NCI-H146 (cell line): ENCODE results near the gene RPS27L.
A peak's percentile ranks its signal among the peaks of the same experiment; 100 is the strongest.
"Not testable (repeated sequence)": the region's sequence is repeated elsewhere in the genome, so short reads cannot be mapped to it uniquely, and the experiment has no call there.

Experiments
- DNase-seq: peaks from one replicate; lab custom pipeline; 2025; lab: John Stamatoyannopoulos, UW

Gene RPS27L

DNA sequence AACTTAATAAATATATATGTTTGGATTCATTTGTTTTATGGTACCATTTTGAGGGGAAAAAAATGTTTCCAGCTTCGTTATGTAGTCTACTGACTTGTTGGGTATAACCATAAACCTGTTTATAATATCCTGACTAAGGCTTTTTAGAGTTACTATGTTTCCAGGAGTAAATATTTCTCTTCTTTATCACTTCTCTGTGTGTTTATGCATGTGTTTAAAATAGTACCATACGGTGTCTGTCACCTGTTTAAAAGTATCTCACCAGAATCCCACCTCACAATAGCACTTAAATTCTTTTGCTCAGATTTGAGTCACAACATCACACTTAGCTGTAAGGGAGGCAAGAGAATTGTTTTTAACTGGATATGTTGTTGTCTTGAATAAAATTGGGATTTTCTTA, 20.5 kb downstream of the RPS27L start:
- no peak for DNase-seq

DNA sequence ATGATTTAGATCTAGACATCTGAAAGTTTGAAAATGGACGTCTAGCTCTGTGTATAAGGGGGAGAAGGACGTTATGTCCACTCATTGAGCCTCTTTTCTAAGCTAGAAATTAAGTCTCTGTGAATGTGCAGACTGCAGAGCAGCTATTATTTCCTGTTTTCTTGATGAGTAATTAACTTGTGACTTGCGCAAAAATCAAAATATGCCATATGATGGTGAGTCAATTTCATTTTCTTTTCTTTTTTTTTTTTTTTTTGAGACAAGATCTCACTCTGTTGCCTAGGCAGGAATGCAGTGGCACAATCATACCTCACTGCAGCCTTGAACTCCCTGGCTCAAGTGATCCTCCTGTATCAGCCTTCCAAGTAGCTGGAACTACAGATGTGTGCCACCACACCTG, 21.5 kb downstream of the RPS27L start:
- DNase-seq = no peak

DNA sequence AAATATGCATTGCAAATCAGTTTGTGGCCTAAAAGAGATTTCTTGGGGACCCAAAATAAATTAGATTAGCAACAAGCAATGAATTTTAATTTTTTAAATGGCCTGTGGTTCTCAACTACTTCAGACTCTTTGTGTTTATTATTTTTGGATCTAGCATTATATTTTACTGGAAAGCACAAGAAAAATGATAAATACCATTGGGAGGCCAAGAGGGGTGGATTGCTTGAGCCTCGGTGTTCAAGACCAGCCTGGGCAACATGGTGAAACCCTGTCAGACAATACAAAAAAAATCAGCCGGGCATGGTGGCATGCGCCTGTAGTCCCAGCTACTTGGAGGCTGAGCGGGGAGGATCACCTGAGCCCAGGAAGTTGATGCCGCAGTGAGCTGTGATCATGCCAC, 22.0 kb downstream of the RPS27L start:
- DNase-seq = no peak

DNA sequence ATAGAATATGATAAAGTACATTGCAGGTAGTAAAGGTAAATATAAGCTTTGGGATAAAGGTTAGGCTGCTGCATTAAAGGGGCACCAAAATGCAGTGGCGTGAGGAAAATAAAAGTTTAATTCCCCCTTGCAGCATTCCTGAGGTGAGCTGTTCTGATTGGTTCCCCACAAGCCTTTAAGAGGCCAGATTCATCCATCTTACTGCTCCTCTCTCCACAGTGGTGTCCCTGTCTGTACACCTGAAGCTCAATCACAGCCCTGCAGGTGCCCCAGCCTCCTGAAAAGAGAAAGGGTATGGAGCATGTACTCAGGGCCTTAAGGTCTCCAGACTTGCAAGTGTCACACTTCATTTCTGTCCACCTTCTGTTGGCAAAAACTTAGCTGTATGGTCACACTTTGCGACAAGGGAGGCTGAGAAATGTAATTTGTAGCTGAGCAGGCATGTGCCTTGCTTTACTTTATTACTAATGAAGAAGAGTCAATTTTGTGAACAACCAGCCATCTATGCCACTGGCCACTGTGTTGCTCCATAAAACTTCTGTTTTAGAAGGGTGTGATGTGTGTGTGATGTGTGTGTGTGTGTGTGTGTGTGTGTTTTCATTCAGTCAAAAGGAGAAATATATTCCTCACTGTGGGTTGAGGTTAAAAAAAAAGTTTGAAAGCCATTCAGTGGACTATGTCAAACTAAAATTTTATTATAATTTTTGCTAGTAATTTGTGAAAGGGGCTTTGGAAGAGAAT, 22.9 kb downstream of the RPS27L start:
- no peak for DNase-seq

DNA sequence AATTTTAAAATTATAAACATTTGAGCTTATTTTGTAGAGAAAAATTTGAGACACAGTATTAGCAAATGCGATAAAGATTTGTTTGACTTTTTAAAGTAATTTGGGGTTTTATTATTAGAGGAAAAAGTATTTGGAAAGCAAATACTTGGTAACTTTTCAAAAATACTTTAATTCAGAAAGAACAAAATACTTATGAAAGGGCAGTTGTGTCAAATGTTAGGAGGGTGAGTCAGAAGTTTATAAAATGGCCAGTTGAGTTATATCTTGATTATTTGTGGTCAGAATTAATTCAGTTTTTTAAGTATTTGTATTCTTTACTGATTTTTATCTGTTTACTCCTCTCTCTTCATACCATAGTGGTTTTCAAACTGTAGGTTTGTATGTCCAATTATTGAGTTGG, 23.5 kb downstream of the RPS27L start:
- DNase-seq = no peak

DNA sequence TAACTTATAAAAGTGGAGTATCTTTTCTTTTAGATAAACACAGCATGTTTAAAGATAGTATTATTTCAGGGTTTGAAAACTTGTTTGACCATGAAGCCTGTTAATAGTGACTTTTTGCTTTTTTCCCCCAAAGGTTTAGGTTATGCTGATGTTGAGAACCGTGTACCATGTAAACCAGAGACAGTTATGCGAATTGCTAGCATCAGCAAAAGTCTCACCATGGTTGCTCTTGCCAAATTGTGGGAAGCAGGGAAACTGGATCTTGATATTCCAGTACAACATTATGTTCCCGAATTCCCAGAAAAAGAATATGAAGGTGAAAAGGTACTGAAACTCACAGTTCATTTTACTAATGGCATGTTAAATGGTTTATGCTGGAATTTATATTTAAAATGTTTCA, 30.6 kb downstream of the RPS27L start:
- DNase-seq = no peak

DNA sequence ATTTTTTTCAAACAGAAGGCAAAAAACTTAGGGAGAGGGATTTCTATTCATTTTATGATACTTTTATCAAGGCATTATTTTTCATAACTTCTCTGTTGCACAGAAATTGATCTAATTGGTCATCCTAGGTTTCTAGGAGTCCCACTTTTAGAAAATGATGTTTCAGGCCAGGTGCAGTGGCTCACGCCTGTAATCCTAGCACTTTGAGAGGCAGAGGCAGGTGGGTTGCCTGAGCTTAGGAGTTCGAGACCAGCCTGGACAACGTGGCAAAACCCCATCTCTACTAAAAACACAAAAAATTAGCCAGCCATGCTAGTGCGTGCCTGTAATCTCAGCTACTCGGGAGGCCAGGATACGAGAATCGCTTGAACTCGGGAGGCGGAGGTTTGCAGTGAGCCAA, 32.8 kb downstream of the RPS27L start:
- no peak for DNase-seq

DNA sequence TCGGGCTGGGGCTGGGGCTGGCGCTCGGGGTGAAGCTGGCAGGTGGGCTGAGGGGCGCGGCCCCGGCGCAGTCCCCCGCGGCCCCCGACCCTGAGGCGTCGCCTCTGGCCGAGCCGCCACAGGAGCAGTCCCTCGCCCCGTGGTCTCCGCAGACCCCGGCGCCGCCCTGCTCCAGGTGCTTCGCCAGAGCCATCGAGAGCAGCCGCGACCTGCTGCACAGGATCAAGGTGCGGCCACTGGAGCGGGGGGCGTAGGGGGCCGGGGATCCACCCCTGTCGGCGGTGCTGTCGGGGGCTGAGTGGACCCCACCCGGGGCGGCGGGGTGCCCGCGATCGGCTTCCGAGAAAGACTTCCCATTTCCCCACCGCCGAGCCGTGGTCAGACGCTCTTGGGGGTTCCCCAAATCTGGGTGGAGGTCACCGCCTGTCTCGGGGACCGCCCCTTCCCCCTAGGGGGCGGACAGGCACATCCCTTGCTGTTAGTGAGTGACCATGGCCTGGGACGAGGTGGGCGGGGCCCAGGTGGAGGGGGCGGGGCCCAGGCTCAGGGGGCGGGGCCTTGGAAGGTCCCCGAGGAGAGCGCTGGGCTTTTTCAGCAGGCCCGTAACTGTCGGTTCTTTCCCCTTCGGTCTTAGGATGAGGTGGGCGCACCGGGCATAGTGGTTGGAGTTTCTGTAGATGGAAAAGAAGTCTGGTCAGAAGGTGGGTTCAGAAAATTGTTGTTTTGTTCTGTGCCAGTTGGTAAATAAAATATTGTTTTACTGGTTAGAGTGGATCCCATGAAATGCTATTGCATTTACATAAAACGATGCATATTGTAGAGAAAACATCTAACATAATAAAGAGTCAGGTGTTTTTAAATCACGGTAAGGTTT, 35.0 kb downstream of the RPS27L start:
- peak; percentile 64 for DNase-seq

DNA sequence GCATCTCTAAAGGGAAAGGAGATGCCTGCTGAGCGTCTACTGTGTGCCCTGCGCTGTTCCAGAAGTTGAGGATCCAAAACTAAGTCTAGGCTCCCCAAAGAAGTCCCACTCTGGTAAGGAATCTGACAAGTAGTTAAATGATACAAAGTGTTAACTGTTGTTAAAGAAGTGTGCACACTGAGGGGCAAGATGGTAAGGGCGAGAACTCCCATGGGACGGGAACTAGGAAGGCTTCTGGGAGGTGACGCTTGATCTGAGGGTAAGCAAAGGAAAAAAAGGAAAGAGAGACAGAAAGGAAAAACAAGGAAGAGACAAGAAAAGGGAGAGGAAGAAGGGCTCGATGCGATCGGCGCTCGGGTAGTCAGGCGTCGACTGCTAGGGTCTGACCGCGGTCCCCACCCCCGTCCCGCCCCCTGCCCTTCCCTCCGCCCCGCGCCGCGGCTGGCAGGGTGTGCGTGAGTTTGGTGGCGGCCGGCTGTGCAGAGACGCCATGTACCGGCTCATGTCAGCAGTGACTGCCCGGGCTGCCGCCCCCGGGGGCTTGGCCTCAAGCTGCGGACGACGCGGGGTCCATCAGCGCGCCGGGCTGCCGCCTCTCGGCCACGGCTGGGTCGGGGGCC, 35.8 kb downstream of the RPS27L start, which contains the start of gene LACTB:
Gene LACTB, plus strand, starts transcription at position 480 of the 620 bp plus-strand sequence. Its CDS starts 11 bp downstream, at position 491.
- peak; percentile 86 for DNase-seq

DNA sequence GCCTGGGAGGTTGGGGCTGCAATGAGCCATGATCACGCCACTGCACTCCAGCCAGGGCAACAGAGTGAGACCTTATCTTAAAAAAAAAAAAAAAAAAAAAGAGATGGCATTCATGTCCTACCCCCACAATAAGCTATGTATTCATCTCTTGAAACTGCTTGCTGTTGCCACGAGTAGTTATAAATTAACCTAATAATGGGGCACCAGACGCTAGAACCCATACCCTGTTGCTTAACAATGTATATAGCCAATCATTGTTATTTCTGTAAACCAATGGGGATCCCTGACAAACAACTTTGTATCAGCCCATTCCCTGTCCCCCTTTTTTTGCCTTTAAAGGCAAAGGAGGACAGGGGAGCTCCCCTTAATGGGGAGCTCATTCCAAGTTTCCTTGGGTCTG, 38.4 kb downstream of the RPS27L start:
- no peak for DNase-seq

DNA sequence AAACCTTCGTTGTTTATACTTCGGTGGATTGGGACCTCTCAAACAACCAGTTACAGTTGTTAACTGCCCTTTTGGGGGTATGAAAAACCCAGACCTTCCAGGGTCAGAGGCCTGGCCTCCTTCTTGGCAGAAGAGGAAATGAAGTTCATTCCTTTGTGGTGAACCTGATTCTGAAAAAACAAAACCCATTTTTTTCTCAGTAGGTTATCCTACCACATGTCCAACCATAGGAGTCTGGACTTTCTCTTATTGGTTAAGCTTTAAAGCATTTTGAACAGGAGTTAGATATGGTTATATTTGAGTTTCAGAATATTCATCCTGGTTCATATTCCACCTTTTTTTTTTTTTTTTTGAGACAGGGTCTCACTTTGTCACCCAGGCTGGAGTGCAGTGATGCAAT, 42.8 kb downstream of the RPS27L start:
- DNase-seq = no peak

DNA sequence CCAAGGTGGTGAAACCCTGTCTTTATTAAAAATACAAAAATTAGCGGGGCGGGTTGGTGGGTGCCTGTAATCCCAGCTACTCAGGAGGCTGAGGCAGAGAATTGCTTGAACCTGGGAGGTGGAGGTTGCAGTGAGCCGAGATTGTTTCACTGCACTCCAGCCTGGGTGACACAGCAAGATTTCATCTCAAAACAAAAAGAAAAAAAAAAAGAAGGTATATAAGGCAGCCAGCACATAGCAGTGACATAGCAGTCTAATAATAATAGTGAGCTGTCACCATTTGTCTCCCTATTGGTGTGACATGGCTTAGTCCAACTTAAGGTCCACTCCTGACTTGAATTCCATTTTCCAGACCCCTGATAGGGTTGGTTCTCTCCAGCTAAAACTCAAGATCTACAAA, 44.4 kb downstream of the RPS27L start:
- no peak for DNase-seq

DNA sequence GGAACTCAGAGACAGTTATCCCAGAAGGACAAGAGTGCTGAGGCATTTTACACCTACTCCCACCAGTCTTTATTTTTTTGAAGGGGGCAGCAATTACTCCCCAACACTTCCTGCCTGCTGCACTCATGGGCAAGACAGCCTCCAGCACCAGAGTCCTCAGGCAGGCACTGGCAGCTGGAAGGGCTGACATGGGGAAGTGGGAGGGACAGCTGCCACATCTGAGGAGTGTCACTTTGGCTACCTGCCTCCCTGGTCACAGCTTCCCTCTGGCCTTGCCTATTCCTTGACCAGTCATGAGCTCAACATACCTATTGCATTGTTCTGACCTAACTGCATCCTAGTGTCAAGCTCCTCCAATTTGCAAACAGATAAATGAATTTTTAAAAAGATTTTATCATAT, 45.8 kb downstream of the RPS27L start:
- DNase-seq = no peak

DNA sequence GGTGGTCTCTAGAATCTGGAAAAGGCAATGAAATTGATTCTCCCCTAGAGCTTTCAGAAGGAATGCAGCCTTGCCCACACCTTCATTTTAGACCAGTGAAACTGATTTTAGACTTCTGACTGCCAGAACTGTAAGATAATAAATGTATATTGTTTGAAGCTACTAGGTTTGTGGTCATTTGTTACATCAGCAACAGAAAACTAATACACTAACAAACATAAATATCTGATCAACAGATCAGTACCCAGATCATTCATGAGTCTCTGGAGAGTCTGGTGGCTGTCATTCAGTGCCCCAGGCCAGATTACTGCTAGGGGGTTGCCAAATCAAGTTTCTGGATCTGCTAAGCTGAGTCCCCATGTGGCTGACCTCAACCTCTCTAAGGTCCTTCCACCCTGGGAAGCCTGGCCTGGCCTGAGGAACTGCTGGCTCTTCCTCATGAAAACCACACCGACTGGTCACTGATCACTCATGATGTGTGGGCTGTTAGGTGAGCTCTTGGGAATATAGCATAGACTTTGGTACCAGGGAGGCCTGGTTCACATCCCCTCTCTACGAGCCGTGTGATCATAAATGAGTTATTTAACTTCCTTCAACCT, 46.8 kb downstream of the RPS27L start:
- no peak for DNase-seq

DNA sequence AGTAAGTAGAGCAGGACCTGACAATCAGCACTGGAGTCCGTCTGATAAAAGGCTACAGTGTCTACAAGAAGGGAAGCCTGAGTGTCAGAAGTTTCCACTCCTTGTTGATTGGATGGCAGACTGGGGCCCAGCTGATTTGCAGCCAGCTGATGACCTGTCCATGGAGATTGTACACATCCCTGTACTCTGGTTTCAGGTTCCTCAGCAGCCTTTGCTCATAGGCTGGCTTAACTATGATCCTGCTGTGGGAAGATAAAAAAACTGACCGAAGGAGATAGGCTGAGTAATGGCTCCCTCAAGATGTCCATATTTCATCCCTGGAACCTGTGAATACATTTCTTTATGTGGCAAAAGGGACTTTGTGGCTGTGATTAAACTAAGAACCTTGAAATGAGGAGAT, 47.4 kb downstream of the RPS27L start:
- no peak for DNase-seq

DNA sequence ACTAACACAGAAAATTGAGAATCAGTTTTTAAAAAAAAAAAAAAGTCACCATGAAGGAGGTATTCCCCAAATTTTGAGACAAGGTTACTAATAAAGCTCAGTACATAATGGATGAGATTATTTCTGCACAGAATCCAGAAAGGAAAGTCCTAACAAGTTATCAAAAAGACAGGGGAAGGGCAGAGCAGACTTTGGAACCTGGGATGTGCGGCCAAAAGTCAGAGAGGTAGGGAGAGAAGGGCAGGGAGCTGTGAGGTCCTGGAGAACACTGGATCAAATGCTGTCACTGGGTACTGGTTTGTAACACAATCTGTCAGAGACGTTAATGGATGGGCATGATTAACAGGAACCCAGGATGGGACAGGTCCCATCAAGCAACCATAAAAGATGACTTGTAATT, 47.8 kb downstream of the RPS27L start:
- no peak for DNase-seq

DNA sequence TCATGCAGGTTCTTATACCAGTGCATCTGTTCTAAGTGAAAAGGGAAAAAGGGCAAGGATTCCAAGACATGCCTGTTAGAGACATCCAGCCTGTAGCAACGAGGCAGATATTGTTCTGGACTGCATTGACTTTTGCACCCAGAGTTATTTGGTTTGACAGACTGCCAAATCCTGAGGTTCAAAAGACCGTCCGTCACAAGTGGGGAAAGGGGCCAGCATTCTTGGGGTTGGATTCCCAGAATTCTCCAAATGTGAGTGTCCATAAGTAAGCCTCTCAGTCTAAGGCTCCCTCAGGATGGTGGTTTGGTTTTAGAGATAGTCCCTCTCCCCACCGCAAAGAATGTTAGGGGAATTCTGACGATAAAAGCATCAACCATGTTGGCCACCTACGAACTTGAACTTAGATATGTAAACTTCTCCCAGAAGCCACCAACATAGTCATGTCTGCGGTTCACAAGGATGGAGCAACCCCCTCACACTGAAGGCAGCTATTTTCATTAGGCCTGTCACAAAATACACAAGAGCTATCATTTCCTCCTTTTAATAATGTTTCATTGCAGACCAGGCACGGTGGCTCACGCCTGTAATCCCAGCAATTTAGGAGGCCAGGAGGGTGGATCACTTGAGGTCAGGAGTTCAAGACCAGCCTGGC, 49.3 kb downstream of the RPS27L start:
- DNase-seq = no peak

DNA sequence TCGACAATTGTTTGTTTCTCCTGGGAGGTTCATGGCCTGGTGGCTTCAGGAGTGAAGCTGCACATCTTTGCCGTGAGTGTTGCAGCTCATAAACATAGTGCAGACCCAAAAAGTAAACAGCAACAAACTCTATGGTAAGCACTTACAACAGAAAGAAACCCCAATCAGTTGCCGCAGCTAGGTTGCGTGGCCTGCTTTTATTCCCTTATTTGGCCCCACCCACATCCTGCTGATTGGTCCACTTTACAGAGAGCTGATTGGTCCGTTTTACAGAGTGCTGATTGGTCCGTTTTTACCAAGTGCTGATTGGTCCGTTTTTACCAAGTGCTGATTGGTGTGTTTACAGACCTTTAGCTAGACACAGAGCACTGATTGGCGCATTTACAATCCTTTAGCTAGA, 51.9 kb downstream of the RPS27L start:
- DNase-seq = not testable (repeated sequence)

DNA sequence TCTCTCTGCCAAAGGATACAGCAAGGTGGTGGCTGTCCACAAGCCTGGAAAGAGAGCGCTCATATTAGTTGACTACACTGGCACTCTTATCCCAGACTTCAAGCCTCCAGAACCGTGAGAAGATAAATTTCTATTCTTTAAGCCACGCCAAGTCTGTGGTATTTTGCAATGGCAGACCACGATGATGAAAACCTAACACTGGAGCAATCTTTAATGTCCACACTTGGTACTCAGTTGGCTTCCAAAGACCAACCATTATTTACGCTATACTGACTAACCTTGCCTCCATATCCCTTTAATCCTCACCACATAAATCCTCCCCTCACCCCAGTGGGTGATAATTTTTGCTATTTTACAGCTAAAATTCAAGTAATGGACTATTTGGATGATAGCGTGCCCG, 52.5 kb downstream of the RPS27L start:
- DNase-seq = no peak

DNA sequence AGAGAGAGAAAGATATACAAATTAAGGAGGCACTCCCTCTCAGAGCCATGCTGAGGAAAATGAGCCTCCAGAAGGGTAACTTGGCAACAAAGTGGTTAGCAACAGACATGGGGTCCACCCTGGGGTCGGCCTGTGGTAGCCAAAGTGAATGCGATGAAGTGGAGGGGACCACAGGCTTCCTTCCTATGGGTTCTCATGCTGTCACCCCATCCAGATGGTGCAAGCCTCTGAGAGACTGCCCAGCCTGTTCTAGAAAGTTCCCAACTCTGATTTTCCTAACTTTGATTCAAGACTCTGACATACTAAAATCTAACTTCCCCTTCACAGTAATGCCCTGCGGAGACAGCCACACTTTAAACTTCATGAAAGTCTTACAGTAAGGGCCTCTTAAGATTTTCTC, 53.9 kb downstream of the RPS27L start:
- no peak for DNase-seq

DNA sequence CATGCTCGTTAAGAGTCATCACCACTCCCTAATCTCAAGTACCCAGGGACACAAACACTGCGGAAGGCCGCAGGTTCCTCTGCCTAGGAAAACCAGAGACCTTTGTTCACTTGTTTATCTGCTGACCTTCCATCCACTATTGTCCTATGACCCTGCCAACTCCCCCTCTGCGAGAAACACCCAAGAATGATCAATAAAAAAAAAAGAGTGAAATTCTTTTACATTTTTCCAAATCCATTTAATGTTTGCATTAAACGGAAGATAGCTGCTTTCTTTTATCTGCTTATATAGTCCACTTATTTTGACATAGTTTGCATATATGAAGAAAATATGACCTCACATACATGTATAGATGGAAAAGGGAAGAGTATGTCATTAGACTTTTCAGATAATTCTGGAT, 57.7 kb downstream of the RPS27L start:
- not testable (repeated sequence) for DNase-seq

DNA sequence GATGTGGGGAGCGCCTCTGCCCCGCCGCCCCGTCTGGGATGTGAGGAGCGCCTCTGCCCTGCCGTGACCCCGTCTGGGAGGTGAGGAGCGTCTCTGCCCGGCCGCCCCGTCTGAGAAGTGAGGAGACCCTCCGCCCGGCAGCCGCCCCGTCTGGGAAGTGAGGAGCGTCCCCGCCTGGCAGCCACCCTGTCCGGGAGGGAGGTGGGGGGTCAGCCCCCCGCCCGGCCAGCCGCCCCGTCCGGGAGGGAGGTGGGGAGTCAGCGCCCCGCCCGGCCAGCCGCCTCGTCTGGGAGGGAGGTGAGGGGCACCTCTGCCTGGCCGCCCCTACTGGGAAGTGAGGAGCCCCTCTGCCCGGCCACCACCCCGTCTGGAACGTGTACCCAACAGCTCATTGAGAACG, 58.4 kb downstream of the RPS27L start:
- DNase-seq = not testable (repeated sequence)
